ENCODE data around the gene ALOX15B.
A peak's percentile ranks its signal among the peaks of the same experiment; 100 is the strongest.
"Not testable (repeated sequence)": the region's sequence is repeated elsewhere in the genome, so short reads cannot be mapped to it uniquely, and the experiment has no call there.

Gene ALOX15B

DNA sequence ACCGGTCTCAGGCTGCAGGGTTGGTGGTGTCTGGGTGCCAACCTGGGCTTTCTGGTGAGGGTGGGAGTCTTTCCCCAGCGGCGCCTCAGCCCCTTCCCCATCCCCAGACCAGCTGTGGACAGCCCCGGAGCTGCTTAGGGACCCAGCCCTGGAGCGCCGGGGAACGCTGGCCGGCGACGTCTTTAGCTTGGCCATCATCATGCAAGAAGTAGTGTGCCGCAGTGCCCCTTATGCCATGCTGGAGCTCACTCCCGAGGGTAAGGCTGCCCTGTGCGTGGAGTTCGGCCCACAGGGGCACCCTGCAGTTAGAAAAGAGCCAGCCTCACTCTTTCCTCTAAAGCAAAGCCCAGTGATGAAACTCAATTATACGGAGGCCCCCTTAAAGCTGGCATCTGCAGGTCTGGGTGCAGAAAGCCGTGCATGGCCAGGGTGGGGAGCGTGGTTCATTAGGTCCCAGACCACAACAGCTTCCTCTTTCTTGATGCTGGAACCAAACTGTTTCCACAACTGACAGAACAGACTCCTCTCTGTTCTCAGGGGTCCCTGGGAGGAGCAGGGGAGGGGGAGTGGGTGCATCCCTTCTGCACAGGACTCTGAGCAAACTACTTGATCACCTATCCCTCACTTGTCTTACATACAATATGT is 25.7 kb upstream of the ALOX15B start:
- DNase-seq (ENCODE audit: low spot score) = no peak
- FAIRE-seq = no peak

DNA sequence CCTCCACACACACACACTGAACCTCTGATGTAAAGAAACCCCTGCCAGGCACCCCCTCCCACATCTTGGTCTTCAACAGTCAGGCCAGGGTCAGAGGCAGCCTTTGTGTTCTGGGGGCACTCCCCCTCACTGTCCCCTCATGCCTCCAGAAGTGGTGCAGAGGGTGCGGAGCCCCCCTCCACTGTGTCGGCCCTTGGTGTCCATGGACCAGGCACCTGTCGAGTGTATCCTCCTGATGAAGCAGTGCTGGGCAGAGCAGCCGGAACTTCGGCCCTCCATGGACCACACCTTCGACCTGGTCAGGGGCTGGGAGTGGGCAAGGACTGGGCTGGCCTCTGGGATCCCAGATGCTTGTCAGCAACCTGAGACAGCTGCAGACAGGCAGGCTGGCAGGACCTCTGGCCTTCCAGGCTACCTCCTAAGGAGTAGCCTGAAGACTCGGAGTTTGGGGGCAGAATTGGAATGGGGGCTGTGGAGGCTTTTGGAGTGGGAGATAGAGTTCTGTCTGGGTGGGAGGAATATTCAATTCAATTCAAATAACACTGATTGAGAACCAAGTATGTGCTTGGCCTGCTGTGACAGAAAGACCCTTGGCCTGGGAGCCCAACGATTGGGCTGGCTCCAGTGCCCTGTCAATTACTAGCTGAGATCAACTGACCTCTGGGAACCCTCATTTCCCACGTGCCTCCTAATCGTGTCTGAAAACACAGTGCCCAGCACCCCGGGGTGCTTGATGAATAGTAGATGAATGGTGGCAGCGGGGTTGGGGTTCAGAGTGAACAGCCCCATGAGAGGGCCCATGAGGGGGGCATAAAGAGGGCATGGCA is 24.9 kb upstream of the ALOX15B start:
- FAIRE-seq = no peak

DNA sequence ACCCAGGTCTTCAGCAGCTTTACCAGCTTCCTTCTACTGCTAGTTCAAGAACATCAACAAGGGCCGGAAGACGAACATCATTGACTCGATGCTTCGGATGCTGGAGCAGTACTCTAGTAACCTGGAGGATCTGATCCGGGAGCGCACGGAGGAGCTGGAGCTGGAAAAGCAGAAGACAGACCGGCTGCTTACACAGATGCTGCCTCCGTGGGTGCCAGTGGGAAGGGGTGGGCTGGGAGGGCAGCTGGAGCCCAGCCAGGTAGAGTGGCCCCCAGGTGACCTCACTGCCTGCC is 24.4 kb upstream of the ALOX15B start:
- FAIRE-seq = no peak

More for the DNA sequence above, 24.9 kb upstream of the ALOX15B start:
- no peak for DNase-seq (ENCODE audit: low spot score)

DNA sequence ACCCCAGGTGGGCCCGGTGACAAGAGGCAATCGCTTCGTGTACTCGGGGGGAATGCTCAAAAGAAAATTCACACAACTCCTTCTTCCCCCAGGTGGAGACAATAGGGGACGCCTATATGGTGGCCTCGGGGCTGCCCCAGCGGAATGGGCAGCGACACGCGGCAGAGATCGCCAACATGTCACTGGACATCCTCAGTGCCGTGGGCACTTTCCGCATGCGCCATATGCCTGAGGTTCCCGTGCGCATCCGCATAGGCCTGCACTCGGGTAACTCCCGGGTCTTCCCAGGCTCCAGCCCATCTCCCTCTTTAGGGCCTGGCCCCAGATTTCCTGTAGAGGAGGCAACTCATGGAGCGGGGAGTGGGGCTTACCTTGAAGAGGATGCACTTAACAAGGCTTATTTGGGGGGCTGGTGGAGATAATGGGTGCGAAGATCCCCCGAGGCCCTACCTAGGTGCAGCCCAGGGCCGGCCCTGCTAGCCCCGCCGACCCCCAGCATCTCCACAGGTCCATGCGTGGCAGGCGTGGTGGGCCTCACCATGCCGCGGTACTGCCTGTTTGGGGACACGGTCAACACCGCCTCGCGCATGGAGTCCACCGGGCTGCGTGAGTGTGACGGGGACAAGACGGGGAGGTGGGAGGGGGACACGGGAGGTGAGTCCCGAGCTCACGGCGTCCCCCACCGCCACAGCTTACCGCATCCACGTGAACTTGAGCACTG is 23.5 kb upstream of the ALOX15B start:
- DNase-seq (ENCODE audit: low spot score) (no peak), FAIRE-seq (no peak)

More for the DNA sequence above, 24.4 kb upstream of the ALOX15B start:
- DNase-seq (ENCODE audit: low spot score) = no peak

DNA sequence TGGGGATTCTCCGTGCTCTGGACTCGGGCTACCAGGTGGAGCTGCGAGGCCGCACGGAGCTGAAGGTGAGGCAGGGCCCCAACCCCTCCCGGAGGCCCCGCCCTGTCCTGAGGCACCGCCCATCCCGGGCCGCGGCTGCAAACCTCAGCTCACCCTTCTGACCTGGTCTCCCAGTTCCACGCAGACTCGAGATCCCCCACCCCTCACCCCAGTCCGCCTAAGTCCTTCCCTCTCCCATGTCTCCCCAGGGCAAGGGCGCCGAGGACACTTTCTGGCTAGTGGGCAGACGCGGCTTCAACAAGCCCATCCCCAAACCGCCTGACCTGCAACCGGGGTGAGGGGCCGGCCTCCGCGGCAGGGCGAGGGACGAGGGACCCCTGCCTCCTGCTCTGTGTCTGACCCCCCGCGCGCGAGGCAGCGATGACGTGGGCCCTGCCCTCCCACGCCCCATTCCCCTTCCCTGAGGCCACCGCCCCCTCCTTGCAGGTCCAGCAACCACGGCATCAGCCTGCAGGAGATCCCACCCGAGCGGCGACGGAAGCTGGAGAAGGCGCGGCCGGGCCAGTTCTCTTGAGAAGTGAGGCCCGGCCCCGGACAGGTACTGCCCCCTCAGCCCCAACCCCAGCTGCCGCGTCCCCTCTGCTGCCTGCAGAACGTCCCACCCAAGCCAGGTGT is 22.8 kb upstream of the ALOX15B start:
- no peak for DNase-seq (ENCODE audit: low spot score)
- no peak for FAIRE-seq

DNA sequence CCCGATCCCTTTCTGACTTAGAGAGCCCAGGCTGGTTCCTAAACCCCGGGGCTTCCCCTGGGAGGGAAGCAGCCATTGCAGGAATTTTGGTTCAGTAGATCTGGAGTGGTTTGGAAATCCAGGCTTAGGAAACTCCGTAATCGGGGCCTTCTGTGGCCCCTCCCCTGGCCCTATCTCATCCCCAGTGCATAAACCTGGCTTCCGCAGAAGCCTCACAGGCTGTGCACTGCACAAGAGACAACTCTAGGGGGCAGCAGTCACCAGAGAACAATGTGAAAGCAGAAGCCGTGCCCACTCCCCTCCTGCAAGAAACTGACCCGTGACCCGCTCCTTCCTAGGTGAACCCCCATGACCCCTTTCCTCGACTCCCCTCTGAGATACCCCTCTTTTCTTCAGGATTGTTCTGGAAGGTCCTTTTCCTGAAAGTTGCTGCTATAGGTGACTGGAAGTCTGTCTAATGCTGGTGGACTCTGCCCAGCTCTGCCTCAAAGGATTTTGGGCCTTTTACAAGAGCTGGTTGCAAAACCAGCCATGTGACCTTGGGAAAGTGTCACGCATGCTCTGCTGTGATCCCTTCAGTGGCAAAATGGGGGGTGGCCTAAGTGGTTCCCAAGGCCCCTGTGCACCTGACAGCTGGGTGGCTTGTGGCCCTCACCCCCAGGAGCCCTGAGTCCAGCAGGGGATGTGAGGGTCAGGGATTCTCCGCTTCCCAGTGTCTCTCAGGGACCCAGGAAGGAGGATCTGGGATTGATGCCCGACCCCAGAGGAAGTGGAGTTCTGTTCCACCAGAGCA is 22.0 kb upstream of the ALOX15B start:
- DNase-seq (ENCODE audit: low spot score) (no peak), FAIRE-seq (no peak)

DNA sequence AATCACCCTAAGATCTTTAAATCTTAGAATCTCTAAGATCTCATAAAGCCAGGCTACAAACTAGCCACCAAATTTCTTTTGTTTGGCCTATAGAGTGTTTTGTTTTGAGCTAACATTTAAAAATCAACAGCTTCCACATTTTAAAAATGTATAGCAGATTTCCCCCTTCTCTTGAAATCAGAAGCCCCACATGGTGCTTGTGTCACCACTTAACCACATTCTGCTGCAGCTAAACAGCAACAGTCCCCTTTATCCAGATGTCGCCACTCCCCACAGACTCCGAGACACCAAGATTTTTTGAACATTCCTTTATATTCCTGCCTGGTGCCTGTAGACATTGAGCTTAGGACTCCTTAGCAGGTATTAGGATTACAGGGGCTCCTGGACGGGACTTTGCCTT is 20.4 kb upstream of the ALOX15B start:
- DNase-seq (ENCODE audit: low spot score) (no peak), FAIRE-seq (no peak)

DNA sequence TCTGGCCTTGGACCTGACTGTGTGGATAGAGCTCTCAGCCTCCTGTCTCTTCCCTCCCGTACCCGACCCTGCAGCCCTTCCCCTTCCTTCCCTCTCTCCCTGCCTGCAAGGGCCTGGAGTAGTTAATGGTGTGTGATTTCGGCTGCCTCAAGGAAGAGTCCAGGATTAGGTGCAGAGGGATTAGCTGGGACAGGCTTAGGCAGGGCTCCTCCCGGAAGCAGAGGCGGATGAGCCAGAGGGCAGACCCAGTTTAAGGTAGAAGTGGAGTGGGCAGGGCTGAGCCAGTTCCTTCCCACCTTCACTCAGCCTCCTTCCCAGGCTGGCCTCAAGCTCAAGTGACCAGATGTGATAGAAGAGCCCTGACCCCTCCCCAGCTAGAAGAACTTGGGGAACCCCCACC is 19.7 kb upstream of the ALOX15B start:
- FAIRE-seq (no peak), DNase-seq (ENCODE audit: low spot score) (no peak)

DNA sequence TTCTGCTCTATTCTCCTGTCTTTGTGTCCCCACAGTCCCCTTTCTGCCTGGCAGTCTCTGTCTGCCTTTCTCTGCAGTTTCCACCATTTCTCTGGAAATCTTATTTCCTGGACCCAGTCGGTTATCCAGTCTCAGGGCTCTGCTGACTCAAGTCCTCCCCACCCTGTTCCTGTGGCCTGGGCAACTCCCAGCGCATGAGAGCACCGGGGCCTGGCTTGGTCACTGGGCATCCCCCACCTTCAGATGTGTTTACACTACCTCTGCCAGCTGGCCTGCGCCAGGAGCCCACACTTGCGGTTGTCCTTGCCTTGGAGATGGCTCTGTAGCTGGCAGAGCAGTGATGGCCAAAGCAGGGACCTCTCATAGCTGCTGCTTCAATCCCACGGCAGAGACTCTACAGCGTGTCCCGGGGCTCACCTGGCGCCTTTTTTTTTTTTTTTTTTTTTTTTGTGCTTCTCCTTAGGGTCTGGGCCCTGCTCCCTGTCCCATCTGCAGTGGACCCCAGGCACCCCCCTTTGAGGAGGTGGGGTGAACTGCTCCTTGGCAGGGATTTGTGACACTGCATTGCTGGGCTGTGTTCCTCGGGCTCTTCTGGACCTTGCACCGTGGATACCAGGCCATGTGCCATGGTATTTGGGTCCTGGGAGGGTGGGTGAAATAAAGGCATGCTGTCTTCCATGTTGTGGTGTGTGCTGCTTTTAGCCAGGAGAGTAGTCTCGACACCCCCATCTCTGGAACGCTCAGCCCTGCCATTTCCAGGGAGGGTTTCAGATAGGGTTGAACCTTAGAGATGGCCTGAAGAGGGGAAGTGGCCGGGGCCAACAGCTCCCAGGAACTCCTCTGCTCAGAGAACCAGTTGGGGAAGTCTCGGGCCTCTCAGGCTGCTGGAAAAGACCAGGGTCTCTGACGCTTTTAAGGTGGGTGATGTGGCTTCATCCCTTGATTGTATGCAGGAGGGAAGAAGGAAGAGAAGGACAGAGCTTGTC is 18.9 kb upstream of the ALOX15B start:
- FAIRE-seq (no peak), DNase-seq (ENCODE audit: low spot score) (peak; percentile 20)

DNA sequence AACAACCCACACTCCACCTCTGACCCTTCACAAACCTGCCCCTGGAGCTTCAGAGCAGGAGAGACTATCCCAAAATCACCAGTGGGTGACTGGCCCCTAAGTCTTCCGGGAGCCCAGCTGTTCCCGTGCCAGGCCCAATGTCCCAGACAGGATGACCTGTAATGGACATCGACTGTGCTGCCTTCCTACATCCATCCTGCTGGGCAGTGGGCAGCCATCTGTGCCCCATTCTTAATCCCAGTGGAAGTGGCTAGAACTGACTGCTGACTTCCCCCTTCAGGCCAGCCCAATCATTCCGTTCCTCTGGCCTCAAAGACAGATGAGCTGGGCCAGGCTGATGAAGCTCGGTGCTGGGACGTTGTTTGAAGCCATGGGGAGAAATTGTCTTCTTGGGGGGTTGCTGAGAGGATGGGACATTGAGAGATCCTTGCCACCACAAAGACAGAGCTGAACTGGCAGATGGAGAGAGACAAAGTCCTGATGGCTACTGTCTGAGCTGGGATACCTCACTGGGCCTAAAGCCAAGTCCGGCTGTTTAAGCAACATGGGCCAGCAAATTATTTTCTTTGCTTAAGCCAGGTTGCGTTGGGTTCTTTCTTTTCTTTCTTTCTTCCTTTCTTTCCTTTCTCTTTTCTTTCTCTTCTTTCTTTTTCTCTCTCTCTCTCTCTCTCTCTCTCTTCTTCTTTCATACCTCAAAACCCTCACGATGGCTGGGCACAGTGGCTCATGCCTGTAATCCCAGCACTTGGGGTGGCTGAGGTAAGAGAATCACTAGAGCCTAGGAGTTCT is 17.9 kb upstream of the ALOX15B start:
- DNase-seq (ENCODE audit: low spot score) (no peak), FAIRE-seq (no peak)

DNA sequence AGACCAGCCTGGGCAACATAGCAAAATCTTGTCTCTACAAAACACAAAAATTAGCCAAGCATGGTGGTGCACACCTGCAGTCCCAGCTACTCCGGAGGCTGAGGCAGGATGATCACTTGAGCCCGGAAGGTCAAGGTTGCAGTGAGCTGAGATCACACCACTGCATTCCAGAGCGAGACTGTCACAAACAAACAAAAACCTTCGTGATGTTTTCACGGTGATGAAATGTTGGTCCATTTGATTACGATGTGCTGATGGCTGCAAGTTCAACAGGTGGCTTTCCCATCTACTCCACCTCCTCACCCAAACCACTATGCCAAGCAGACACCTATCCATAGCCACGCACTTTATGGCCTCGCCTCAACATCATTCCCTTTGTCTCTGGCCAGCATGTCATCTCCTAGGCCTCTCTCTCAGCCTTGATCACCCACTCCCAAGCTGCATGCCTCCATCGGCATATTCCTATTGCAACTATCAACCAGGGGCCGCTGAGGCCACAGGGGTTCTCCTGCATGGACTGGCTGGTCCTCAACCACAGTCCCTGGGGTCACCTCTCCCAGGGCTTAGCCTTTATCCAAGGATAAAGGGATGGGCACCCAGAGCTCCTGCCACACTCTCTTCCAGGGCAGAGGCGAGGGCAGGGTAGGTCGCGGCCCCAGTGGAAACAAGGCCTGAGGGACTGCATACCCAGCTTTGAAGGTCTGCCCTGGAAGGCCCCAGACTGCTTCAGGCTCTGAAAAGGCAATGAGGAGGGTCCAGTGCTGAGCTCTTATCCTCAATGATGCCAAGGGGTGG is 17.1 kb upstream of the ALOX15B start:
- FAIRE-seq = no peak

DNA sequence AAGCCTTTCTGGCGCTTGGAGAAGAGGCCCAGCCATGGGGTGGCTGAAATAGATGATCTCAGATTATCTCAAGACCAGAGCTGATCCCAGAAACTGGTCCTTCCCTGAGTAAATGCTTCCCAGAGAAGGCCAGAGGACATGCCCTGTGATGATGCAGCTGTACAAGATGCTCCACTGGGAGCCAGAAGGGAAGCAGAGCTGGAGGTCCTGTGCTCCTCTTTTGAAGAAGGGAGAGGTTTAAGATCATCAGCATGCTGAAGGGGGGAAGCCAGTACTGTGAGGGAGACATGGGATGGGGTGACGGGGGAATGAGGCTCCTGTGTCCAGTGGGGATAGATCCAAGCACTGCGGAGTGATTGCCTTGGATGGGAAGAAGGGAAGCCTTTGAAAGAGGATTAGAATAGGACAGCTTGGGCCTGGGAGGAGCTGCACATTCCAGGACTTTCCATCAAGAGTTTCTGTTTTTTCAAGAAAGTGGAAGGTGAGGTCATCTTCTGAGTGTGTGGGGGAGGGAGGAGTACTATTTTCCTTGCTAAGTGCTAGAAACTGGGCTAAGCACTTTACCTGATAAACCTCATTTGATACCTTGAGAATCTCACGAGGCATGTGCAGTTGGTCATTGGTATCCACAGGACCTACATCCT is 16.4 kb upstream of the ALOX15B start:
- FAIRE-seq (no peak), DNase-seq (ENCODE audit: low spot score) (no peak)

More for the DNA sequence above, 17.1 kb upstream of the ALOX15B start:
- DNase-seq (ENCODE audit: low spot score) = no peak

DNA sequence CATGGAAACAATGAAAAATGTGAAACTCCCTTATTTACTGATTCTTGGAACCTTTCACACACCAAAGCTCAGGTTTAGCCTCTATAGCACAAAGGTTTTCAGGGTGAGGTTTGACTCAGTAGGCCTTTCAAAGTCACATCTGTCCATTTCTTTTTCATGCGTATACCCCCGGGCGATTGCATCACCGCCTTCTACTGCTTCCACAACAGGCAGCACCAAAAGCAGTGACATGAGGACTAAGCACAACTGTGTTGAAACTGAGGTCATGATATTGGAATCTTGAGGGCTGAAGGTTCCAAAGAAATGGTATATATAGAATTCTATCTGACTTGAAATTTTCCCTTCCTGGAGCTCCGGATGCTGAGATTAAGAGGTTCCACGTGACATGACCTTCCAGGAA is 14.7 kb upstream of the ALOX15B start:
- not testable (repeated sequence) for FAIRE-seq; DNase-seq (ENCODE audit: low spot score)

DNA sequence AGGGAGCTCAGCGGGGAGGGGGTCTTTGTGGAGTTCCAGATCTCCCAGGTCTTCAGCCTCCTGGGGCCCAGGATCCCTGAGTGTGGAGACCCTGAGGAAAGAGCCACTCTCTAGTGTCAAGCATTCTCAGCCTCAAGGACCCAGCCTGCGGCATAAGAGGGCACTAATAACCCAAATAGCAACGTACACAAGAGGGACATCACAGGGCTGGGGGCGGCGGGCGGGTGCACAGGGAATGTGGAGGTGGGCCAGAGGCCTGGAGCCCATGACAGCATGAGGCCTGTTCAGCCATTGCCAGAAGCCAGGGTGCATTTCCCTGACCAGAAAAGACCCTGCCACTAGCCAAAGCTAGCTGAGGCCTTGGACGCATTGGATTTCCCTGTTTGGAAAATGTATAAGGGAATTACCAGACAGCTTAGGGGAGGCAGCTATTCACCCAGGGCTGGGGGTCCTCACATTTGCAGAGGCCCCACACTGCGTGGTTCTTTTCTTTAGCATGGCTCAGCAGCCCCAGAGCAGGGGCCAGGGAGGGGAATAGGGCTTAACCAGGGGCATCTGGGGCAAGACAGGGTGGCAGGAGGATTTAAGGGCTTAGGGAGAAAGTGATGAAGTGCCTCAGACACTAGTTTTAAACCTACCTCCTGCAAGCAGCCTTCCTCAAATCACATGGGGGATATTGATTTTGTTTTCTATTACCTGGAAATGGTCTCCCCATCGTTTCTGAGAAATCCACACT is 13.5 kb upstream of the ALOX15B start:
- no peak for DNase-seq (ENCODE audit: low spot score)
- FAIRE-seq = no peak

DNA sequence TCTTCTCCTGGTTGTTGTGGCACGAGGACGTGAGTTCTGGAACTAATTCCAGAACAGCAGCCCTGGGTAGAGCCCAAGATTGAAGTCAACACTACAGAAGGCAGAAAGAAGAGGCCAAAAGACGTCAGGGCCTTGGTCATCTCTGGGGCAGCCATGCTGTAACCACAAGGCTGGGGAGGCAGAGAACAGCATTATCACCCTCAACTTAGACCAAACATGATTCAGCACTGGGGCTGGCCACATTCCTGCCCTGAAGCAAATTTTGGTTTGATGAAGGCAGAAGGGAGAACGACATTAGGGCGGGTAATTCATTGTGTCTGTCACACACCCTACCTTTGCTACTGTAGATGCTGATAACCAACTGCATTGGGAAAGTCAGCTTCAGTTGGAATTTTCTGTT is 9.7 kb upstream of the ALOX15B start:
- FAIRE-seq = no peak
- DNase-seq (ENCODE audit: low spot score) = no peak

DNA sequence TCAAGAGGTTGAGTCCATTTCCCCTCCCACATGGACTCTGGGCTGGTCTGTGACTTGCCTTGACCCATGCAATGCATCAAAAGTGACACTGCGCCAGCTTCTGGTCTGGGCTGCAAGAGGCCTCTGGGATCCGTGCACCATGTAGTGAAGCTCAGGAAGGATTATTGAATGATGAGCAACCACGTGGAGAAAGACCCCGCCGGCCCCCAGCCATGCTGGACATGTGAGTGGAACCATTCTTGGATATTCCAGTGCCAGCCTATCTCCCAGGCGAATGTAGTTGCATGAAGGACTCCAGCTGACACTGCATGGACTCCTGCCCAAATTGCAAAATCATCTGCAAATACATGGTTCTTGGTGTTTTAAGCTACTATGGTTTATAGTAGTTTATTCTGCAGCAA is 7.6 kb upstream of the ALOX15B start:
- DNase-seq (ENCODE audit: low spot score) = no peak

DNA sequence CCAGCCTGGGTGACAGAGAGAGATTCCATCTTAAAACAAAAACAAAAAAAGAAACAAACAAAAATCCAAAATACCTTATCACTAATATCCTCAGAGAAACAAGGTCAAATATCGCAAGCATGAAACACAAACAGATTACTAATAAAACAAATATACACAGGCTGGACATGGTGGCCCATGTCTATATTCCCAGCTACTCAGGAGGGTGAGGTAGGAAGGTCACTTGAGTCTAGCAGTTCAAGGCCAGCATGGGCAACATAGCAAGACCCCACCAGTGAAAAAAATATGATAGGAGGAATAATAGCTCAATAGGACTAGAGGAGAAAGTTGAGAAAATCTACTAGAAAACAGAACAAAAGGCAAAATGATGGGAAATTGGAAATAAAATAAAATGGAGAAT is 6.9 kb upstream of the ALOX15B start:
- FAIRE-seq = no peak
- no peak for DNase-seq (ENCODE audit: low spot score)

More for the DNA sequence above, 7.6 kb upstream of the ALOX15B start:
- no peak for FAIRE-seq
